Omental fat pad (tissue), 4 donors: ENCODE data around the gene ITSN1. TPM values are rescaled to one million over a fixed set of nuclear protein-coding genes. Genes with fewer than 3 reads are reported as not detected.

Experiments
- ATAC-seq: fragments of 150-250 bp; one replicate; pipeline ENCODE4 v1.9.1; 2016; ENCODE audit warnings: mild to moderate bottlenecking, moderate library complexity; ENCODE audit not compliant: low FRiP score
- DNase-seq: peaks from one replicate; pipeline ENCODE4 v3.0.0-alpha.2; 2019; ENCODE audit warnings: low spot score
- CTCF ChIP-seq, 3 donors: fragments of 450-650 bp; IDR thresholded peaks; one replicate each; pipeline ENCODE4 v1.5.1; 2016 to 2017; ENCODE audit warnings: antibody characterized with exemption in 3 of 3, mild to moderate bottlenecking in 3 of 3, moderate library complexity in 2 of 3
- total RNA-seq, 4 donors: library from RNA; depleted of rRNA; stranded (reverse); fragments of >200 nt; gene quantifications; one replicate each; pipeline ENCODE4 v1.1.0, GENCODE V29; 2016

The ITSN1 gene
- total RNA-seq, 4 donors from 2014 or later: 71.4 to 248 (median 151) TPM

- no peak for ATAC-seq
- TF ChIP-seq CTCF (IDR thresholded peaks at IDR 0.05): no peak
- no peak for DNase-seq
Measured at GRCh38 chr21:33816174-33816573, 173.9 kb downstream of the ITSN1 start.

- no peak for DNase-seq
- no peak for TF ChIP-seq CTCF (IDR thresholded peaks at IDR 0.05)
- no peak for ATAC-seq
Measured at GRCh38 chr21:33817138-33817537, 174.8 kb downstream of the ITSN1 start.

- no peak for DNase-seq
- no peak for TF ChIP-seq CTCF (IDR thresholded peaks at IDR 0.05)
- no peak for ATAC-seq
Measured at GRCh38 chr21:33817663-33818451, 175.6 kb downstream of the ITSN1 start.

GRCh38 chr21:33820230-33820770 is 178.0 kb downstream of the ITSN1 start:
- no peak for ATAC-seq
- DNase-seq: no peak

GRCh38 chr21:33820798-33821197 is 178.5 kb downstream of the ITSN1 start:
- no peak for ATAC-seq
- no peak for TF ChIP-seq CTCF (IDR thresholded peaks at IDR 0.05)
- DNase-seq: no peak

More at GRCh38 chr21:33820230-33820770, 178.0 kb downstream of the ITSN1 start:
- TF ChIP-seq CTCF (IDR thresholded peaks at IDR 0.05): no peak

GRCh38 chr21:33821503-33822322 is 179.4 kb downstream of the ITSN1 start:
- ATAC-seq: no peak
- no peak for DNase-seq
- TF ChIP-seq CTCF (IDR thresholded peaks at IDR 0.05): no peak
